HG03095 (cell line): ENCODE results near the gene KSR1.
"Not testable (repeated sequence)": the region's sequence is repeated elsewhere in the genome, so short reads cannot be mapped to it uniquely, and the experiment has no call there.

Experiments used
- ATAC-seq: cut with Tn5 transposase; IDR thresholded peaks from one replicate; pipeline ENCODE4 v1.9.1; 2021; ENCODE audit warnings: moderate library complexity; ENCODE audit not compliant: unreplicated experiment

KSR1 gene

GRCh38 chr17:27670791-27671590 is 214.7 kb downstream of the KSR1 start:
- ATAC-seq, result no peak

- ATAC-seq, result no peak
These were observed 215.3 kb downstream of the KSR1 start for GRCh38 chr17:27671591-27671910.

GRCh38 chr17:27671977-27672480 is 215.8 kb downstream of the KSR1 start:
- ATAC-seq, result not testable (repeated sequence)

GRCh38 chr17:27674335-27674734 is 218.1 kb downstream of the KSR1 start:
- ATAC-seq, result no peak
